HEK293 (cell line): ENCODE measurements around the gene MALT1.

Experiments used
- CTCF ChIA-PET: fragments of 350-600 bp; formaldehyde crosslinking; extraction: SDS; loops from one replicate; lab custom pipeline; 2021; ENCODE audit warnings: antibody characterized with exemption; lab: Yijun Ruan, JAX
- POLR2A ChIA-PET: fragments of 300-600 bp; formaldehyde crosslinking; extraction: SDS; loops from one replicate; lab custom pipeline; 2020; ENCODE audit warnings: antibody characterized with exemption, inconsistent platforms; lab: Yijun Ruan, JAX
- H3K27ac ChIP-seq: fragments of 200-500 bp; sonication (Bioruptor generic); 2 replicates; pipeline ENCODE4 v1.5.1; 2014; ENCODE audit warnings: low read depth, low read length, control low read depth, inconsistent platforms; ENCODE audit errors: extremely low read depth
- H3K36me3 ChIP-seq, 2 experiments: fragments of 200-500 bp in 1 of 2; sonication (Bioruptor generic) in 1 of 2; 1 replicate in 1 of 2; 2 replicates in 1 of 2; pipeline ENCODE4 v1.5.1; 2014 to 2017; ENCODE audit warnings: inconsistent platforms in 2 of 2, low read length in 2 of 2; ENCODE audit not compliant: control insufficient read depth in 2 of 2, insufficient read depth in 1 of 2
- H3K4me1 ChIP-seq: fragments of 200-500 bp; sonication (Bioruptor generic); 2 replicates; pipeline ENCODE4 v1.5.1; 2014; ENCODE audit warnings: mild to moderate bottlenecking, low read length, inconsistent platforms; ENCODE audit not compliant: control insufficient read depth, insufficient read depth
- H3K4me3 ChIP-seq: 2 replicates; pipeline ENCODE4 v1.5.1; 2011; ENCODE audit warnings: low read depth, mild to moderate bottlenecking, control low read depth, low read length, moderate library complexity
- H3K9me3 ChIP-seq: fragments of 200-500 bp; sonication (Bioruptor generic); 2 replicates; pipeline ENCODE4 v1.5.1; 2014; ENCODE audit warnings: low read depth, low read length, inconsistent platforms; ENCODE audit not compliant: control insufficient read depth, insufficient read depth
- GFI1B ChIP-seq: fragments of 450-650 bp; formaldehyde crosslinking; IDR thresholded peaks from 2 replicates; pipeline ENCODE4 v1.5.1; 2016; ENCODE audit warnings: missing biosample characterization, missing genetic modification characterization
- PRDM4 ChIP-seq: fragments of 450-650 bp; formaldehyde crosslinking; IDR thresholded peaks from 2 replicates; pipeline ENCODE4 v1.5.1; 2017; ENCODE audit warnings: missing biosample characterization, missing genetic modification characterization
- TCF7L2 ChIP-seq: IDR thresholded peaks from 2 replicates; pipeline ENCODE4 v1.6.1; 2011; ENCODE audit warnings: low read depth, mild to moderate bottlenecking, inconsistent platforms, low read length, moderate library complexity, borderline replicate concordance
- ZNF146 ChIP-seq: fragments of 450-650 bp; formaldehyde crosslinking; IDR thresholded peaks from 2 replicates; pipeline ENCODE4 v1.5.1; 2016; ENCODE audit warnings: missing biosample characterization, missing genetic modification characterization
- ZNF174 ChIP-seq: fragments of 450-650 bp; formaldehyde crosslinking; IDR thresholded peaks from 2 replicates; pipeline ENCODE4 v1.5.0; 2017; ENCODE audit warnings: missing biosample characterization, mild to moderate bottlenecking, missing genetic modification characterization
- ZNF19 ChIP-seq: fragments of 450-650 bp; formaldehyde crosslinking; IDR thresholded peaks from 2 replicates; pipeline ENCODE4; 2016; ENCODE audit warnings: missing biosample characterization, missing genetic modification characterization, low read depth
- ZNF26 ChIP-seq: fragments of 450-650 bp; formaldehyde crosslinking; IDR thresholded peaks from 2 replicates; pipeline ENCODE4 v1.5.1; 2016; ENCODE audit warnings: missing biosample characterization, missing genetic modification characterization
- ZNF311 ChIP-seq: fragments of 450-650 bp; formaldehyde crosslinking; IDR thresholded peaks from 2 replicates; pipeline ENCODE4 v1.5.1; 2017; ENCODE audit warnings: missing biosample characterization, missing genetic modification characterization, borderline replicate concordance
- ZNF350 ChIP-seq: fragments of 450-650 bp; formaldehyde crosslinking; IDR thresholded peaks from 2 replicates; pipeline ENCODE4 v1.5.0; 2017; ENCODE audit warnings: missing biosample characterization, mild to moderate bottlenecking, missing genetic modification characterization
- ZNF398 ChIP-seq: fragments of 450-650 bp; formaldehyde crosslinking; IDR thresholded peaks from 2 replicates; pipeline ENCODE4 v1.5.1; 2017; ENCODE audit warnings: missing biosample characterization, missing genetic modification characterization
- ZNF510 ChIP-seq: fragments of 450-650 bp; formaldehyde crosslinking; IDR thresholded peaks from 2 replicates; pipeline ENCODE4 v1.5.1; 2018; ENCODE audit warnings: mild to moderate bottlenecking, missing genetic modification characterization, missing biosample characterization; ENCODE audit not compliant: insufficient replicate concordance
- ZNF548 ChIP-seq: fragments of 450-650 bp; formaldehyde crosslinking; IDR thresholded peaks from 2 replicates; pipeline ENCODE4 v1.5.1; 2016; ENCODE audit warnings: missing biosample characterization, missing genetic modification characterization
- ZNF701 ChIP-seq: fragments of 450-650 bp; formaldehyde crosslinking; IDR thresholded peaks from 2 replicates; pipeline ENCODE4 v1.5.1; 2016; ENCODE audit warnings: missing biosample characterization, missing genetic modification characterization
- ZNF704 ChIP-seq: fragments of 450-650 bp; formaldehyde crosslinking; IDR thresholded peaks from 2 replicates; pipeline ENCODE4 v1.5.1; 2016; ENCODE audit warnings: missing biosample characterization, missing genetic modification characterization
- ZNF837 ChIP-seq: fragments of 450-650 bp; formaldehyde crosslinking; IDR thresholded peaks from 2 replicates; pipeline ENCODE4 v1.5.1; 2016; ENCODE audit warnings: missing biosample characterization, missing genetic modification characterization
- ZNF843 ChIP-seq: fragments of 450-650 bp; formaldehyde crosslinking; IDR thresholded peaks from 2 replicates; pipeline ENCODE4 v1.5.1; 2016; ENCODE audit warnings: missing biosample characterization, missing genetic modification characterization
- TF ChIP-seq, protein P1 (sequence below): fragments of 450-650 bp; formaldehyde crosslinking; IDR thresholded peaks from 2 replicates; pipeline ENCODE4 v1.5.1; 2016; ENCODE audit warnings: missing biosample characterization, missing genetic modification characterization, low read depth
- TF ChIP-seq, protein P2 (sequence below): fragments of 450-650 bp; formaldehyde crosslinking; IDR thresholded peaks from 2 replicates; pipeline ENCODE4 v1.5.1; 2016; ENCODE audit warnings: missing biosample characterization, missing genetic modification characterization
- TF ChIP-seq, protein P3 (sequence below): fragments of 450-650 bp; formaldehyde crosslinking; IDR thresholded peaks from 2 replicates; pipeline ENCODE4 v1.5.1; 2016; ENCODE audit warnings: missing biosample characterization, missing genetic modification characterization
- TF ChIP-seq, protein P4 (sequence below): sonication (generic); formaldehyde crosslinking; IDR thresholded peaks from 2 replicates; pipeline ENCODE4 v1.8.1; 2022; ENCODE audit warnings: mild to moderate bottlenecking, moderate library complexity, missing genetic modification reagents

The MALT1 gene

GRCh38 chr18:58788971-58789875 is 118.0 kb downstream of the MALT1 start (continued):
- TF ChIP-seq, protein P1, sequence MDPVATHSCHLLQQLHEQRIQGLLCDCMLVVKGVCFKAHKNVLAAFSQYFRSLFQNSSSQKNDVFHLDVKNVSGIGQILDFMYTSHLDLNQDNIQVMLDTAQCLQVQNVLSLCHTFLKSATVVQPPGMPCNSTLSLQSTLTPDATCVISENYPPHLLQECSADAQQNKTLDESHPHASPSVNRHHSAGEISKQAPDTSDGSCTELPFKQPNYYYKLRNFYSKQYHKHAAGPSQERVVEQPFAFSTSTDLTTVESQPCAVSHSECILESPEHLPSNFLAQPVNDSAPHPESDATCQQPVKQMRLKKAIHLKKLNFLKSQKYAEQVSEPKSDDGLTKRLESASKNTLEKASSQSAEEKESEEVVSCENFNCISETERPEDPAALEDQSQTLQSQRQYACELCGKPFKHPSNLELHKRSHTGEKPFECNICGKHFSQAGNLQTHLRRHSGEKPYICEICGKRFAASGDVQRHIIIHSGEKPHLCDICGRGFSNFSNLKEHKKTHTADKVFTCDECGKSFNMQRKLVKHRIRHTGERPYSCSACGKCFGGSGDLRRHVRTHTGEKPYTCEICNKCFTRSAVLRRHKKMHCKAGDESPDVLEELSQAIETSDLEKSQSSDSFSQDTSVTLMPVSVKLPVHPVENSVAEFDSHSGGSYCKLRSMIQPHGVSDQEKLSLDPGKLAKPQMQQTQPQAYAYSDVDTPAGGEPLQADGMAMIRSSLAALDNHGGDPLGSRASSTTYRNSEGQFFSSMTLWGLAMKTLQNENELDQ = no peak
- TF ChIP-seq, protein P2, sequence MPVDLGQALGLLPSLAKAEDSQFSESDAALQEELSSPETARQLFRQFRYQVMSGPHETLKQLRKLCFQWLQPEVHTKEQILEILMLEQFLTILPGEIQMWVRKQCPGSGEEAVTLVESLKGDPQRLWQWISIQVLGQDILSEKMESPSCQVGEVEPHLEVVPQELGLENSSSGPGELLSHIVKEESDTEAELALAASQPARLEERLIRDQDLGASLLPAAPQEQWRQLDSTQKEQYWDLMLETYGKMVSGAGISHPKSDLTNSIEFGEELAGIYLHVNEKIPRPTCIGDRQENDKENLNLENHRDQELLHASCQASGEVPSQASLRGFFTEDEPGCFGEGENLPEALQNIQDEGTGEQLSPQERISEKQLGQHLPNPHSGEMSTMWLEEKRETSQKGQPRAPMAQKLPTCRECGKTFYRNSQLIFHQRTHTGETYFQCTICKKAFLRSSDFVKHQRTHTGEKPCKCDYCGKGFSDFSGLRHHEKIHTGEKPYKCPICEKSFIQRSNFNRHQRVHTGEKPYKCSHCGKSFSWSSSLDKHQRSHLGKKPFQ (tag by site-specific recombination) = peak; percentile 62; the same call in 1 of the 2 replicates
- TF ChIP-seq, protein P3, sequence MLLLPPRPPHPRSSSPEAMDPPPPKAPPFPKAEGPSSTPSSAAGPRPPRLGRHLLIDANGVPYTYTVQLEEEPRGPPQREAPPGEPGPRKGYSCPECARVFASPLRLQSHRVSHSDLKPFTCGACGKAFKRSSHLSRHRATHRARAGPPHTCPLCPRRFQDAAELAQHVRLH (tag by site-specific recombination) = 0 out of 2 replicates have a peak, but pooled peaks have one; percentile 18
- peak; percentile 66; the same call in 1 of the 2 replicates for TF ChIP-seq GFI1B (tag by site-specific recombination)
- peak; percentile 75 for TF ChIP-seq PRDM4
- TF ChIP-seq TCF7L2 = peak; percentile 52; the same call in 1 of the 2 replicates
- 0 out of 2 replicates have a peak, but pooled peaks have one; percentile 16 for TF ChIP-seq ZNF350 (tag by site-specific recombination)
- peak; percentile 90 for TF ChIP-seq ZNF843 (tag by site-specific recombination)

DNA sequence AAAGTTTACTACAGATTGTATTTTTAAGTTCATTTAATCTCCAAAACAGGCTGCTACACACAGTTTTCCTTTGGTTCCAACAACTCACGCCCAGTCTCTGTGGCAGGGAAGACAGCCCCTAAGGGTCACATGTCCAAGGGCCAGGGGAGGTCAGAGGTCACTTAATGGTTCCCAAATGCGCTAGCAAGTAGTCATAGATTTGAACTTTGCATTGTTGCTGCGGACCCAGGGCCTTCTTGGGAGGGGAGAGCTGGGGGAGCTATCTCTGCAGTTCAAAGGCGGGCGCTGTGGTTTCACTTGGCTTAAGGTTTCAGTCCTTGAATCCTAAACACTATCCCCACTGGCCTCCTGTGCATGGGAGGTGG is 118.6 kb downstream of the MALT1 start:
- no peaks in the 10 kb centered on the region for H3K36me3 ChIP-seq
- H3K4me1 ChIP-seq = peaks cover 43% of the 10 kb centered on the region
- ChIA-PET CTCF (no interaction called here), POLR2A (no interaction called here)
- H3K9me3 ChIP-seq = no peaks in the 10 kb centered on the region
- peak overlapping the region; percentile 97 for H3K27ac ChIP-seq
- H3K4me3 ChIP-seq = no peak overlapping the region
- no peak for TF ChIP-seq ZNF704
- TF ChIP-seq ZNF26 (tag by site-specific recombination) = no peak
- no peak for TF ChIP-seq ZNF701 (tag by site-specific recombination)
- TF ChIP-seq ZNF548 (tag by site-specific recombination) = no peak
- no peak for TF ChIP-seq ZNF398 (tag by site-specific recombination)
- no peak for TF ChIP-seq ZNF510 (tag by site-specific recombination)
- no peak for TF ChIP-seq ZNF311 (tag by site-specific recombination)
- no peak for TF ChIP-seq ZNF174 (tag by site-specific recombination)
- TF ChIP-seq ZNF19 (tag by site-specific recombination) = no peak
- TF ChIP-seq, protein P4, sequence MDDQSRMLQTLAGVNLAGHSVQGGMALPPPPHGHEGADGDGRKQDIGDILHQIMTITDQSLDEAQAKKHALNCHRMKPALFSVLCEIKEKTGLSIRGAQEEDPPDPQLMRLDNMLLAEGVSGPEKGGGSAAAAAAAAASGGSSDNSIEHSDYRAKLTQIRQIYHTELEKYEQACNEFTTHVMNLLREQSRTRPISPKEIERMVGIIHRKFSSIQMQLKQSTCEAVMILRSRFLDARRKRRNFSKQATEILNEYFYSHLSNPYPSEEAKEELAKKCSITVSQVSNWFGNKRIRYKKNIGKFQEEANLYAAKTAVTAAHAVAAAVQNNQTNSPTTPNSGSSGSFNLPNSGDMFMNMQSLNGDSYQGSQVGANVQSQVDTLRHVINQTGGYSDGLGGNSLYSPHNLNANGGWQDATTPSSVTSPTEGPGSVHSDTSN (CRISPR knock-in tag) = no peak
- TF ChIP-seq ZNF837 (tag by site-specific recombination) = no peak
- no peak for TF ChIP-seq ZNF146 (tag by site-specific recombination)
- TF ChIP-seq, protein P2 (tag by site-specific recombination) = no peak
